Posterior cingulate gyrus (tissue), 11 donors: ENCODE measurements around the gene ZNF3.

Experiments used
- DNase-seq, 10 donors: peaks; one replicate each; pipeline versions ENCODE4 v3.0.0 to v3.0.0-alpha.2; 2020 to 2021; ENCODE audit warnings: mixed read lengths in 3 of 10
- intact Hi-C: fragments of 100-400 bp; cut with DNase I; formaldehyde crosslinking; loops from one replicate; pipeline ENCODE4 v1.15.1; 2023

Gene ZNF3

DNA sequence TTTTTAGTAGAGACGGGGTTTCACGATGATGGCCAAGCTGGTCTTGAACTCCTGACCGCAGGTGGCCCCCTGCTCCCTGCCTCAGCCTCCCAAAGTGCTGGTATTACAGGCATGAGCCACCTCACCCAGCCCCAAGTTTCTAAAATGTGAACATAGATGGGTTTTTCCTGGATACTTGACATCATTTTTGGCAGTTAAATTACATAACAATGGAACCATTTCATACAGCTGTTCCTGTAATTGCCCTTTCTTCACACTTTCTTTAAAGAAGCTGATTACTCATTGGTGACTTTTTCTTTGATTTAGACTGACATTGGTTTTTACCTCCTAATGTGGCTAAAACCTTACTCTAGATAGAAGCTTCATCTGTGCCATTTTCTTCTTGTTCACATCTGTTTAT lies 60.2 kb downstream of the ZNF3 start:
- DNase-seq: no peak
- intact Hi-C loops: no loop called here
